Measurements from ENCODE around the gene DDX31.

DNA sequence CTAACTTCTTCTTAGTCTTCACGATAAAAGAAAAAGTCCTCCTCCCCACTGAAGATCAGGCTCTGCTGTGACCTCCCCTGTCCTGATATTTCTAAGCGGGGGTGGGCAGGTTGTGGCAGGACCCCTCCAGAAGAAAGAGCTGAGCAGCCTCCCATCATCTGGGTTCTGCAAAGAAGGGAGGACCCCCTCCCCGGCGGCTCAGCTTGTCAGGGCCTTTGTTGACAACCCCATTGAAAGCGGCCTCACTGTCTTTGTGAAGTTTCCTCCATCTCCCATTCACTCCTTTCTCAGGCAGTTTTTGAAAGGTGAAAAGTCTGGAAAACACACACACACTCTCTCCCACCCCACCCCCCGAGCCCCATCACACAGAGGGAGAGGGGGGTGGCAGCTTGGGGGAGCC lies 113.5 kb downstream of the DDX31 start:
- TF ChIP-seq, protein P1, sequence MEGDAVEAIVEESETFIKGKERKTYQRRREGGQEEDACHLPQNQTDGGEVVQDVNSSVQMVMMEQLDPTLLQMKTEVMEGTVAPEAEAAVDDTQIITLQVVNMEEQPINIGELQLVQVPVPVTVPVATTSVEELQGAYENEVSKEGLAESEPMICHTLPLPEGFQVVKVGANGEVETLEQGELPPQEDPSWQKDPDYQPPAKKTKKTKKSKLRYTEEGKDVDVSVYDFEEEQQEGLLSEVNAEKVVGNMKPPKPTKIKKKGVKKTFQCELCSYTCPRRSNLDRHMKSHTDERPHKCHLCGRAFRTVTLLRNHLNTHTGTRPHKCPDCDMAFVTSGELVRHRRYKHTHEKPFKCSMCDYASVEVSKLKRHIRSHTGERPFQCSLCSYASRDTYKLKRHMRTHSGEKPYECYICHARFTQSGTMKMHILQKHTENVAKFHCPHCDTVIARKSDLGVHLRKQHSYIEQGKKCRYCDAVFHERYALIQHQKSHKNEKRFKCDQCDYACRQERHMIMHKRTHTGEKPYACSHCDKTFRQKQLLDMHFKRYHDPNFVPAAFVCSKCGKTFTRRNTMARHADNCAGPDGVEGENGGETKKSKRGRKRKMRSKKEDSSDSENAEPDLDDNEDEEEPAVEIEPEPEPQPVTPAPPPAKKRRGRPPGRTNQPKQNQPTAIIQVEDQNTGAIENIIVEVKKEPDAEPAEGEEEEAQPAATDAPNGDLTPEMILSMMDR (IDR thresholded peaks at IDR 0.05) = no peak
- TF ChIP-seq POLR2A (IDR thresholded peaks at IDR 0.05) = no peak

Measured in body of pancreas (tissue), 4 donors.